SK-N-SH treated with all-trans-retinoic acid at 6 μM for 48 hours (cell line): ENCODE measurements around the gene FBLN2.

Experiments used
- ATAC-seq: fragments of 200-7000 bp; cut with Tn5 transposase; 3 replicates; pipeline ENCODE4 v1.9.1; 2020; ENCODE audit warnings: mild to moderate bottlenecking, moderate library complexity
- ARNTL ChIP-seq: fragments of 450-650 bp; formaldehyde crosslinking; IDR thresholded peaks from 2 replicates; pipeline ENCODE4 v1.5.0; 2020; ENCODE audit warnings: low read depth, mild to moderate bottlenecking, moderate library complexity, borderline replicate concordance
- BACH2 ChIP-seq: fragments of 250-450 bp; sonication (Bioruptor Pico); IDR thresholded peaks from 2 replicates; pipeline ENCODE4 v1.9.0; 2021; ENCODE audit warnings: mild to moderate bottlenecking, borderline replicate concordance
- CSDC2 ChIP-seq: fragments of 250-450 bp; sonication (Bioruptor Pico); IDR thresholded peaks from 2 replicates; pipeline ENCODE4 v1.5.0; 2020; ENCODE audit warnings: mild to moderate bottlenecking, moderate library complexity
- CSRNP3 ChIP-seq: fragments of 250-450 bp; sonication (Bioruptor Pico); IDR thresholded peaks from 2 replicates; pipeline ENCODE4 v1.5.1; 2021; ENCODE audit warnings: mild to moderate bottlenecking, moderate library complexity
- ESRRG ChIP-seq: fragments of 250-450 bp; sonication (Bioruptor Pico); IDR thresholded peaks from 2 replicates; pipeline ENCODE4 v1.6.1; 2021; ENCODE audit warnings: mild to moderate bottlenecking
- GLIS3 ChIP-seq: fragments of 250-450 bp; sonication (Bioruptor Pico); IDR thresholded peaks from 2 replicates; pipeline ENCODE4 v1.5.0; 2020; ENCODE audit warnings: mild to moderate bottlenecking, moderate library complexity
- ISL1 ChIP-seq: fragments of 250-450 bp; sonication (Bioruptor Pico); IDR thresholded peaks from 2 replicates; pipeline ENCODE4 v2.1.2; 2022; ENCODE audit warnings: mild to moderate bottlenecking, moderate library complexity
- OSR1 ChIP-seq: fragments of 250-450 bp; sonication (Bioruptor Pico); IDR thresholded peaks from 2 replicates; pipeline ENCODE4 v1.8.0; 2022; ENCODE audit warnings: moderate library complexity, mild to moderate bottlenecking, inconsistent platforms
- PATZ1 ChIP-seq: fragments of 250-450 bp; sonication (Bioruptor Pico); IDR thresholded peaks from 2 replicates; pipeline ENCODE4 v1.8.0; 2020; ENCODE audit warnings: mild to moderate bottlenecking, moderate library complexity, borderline replicate concordance
- RARB ChIP-seq: fragments of 250-450 bp; sonication (Bioruptor Pico); IDR thresholded peaks from 2 replicates; pipeline ENCODE4 v1.8.0; 2021; ENCODE audit warnings: mild to moderate bottlenecking, moderate library complexity
- SNAI2 ChIP-seq: fragments of 250-450 bp; sonication (Bioruptor Pico); IDR thresholded peaks from 2 replicates; pipeline ENCODE4 v1.5.0; 2020; ENCODE audit warnings: mild to moderate bottlenecking, moderate library complexity
- TOX ChIP-seq: fragments of 250-450 bp; sonication (Bioruptor Pico); IDR thresholded peaks from 2 replicates; pipeline ENCODE4 v1.8.0; 2021; ENCODE audit warnings: mild to moderate bottlenecking, moderate library complexity, borderline replicate concordance
- TSHZ2 ChIP-seq: fragments of 250-450 bp; sonication (Bioruptor Pico); IDR thresholded peaks from 2 replicates; pipeline ENCODE4 v1.5.0; 2020; ENCODE audit warnings: mild to moderate bottlenecking, moderate library complexity
- ZC3H10 ChIP-seq: fragments of 250-450 bp; sonication (Bioruptor Pico); IDR thresholded peaks from 2 replicates; pipeline ENCODE4 v1.5.1; 2021; ENCODE audit warnings: mild to moderate bottlenecking, moderate library complexity
- ZFP30 ChIP-seq: fragments of 450-650 bp; formaldehyde crosslinking; IDR thresholded peaks from 2 replicates; pipeline ENCODE4 v1.5.0; 2022; ENCODE audit warnings: mild to moderate bottlenecking, moderate library complexity
- ZNF565 ChIP-seq: fragments of 450-650 bp; formaldehyde crosslinking; conservative IDR thresholded peaks from 2 replicates; pipeline ENCODE4 v1.5.0; 2020; ENCODE audit warnings: low read depth, mild to moderate bottlenecking, moderate library complexity
- ZNF70 ChIP-seq: fragments of 450-650 bp; formaldehyde crosslinking; IDR thresholded peaks from 2 replicates; pipeline ENCODE4 v1.5.0; 2020; ENCODE audit warnings: mild to moderate bottlenecking, moderate library complexity
- ZNF8 ChIP-seq: fragments of 450-650 bp; formaldehyde crosslinking; IDR thresholded peaks from 2 replicates; pipeline ENCODE4 v1.5.0; 2020; ENCODE audit warnings: mild to moderate bottlenecking, moderate library complexity
- TF ChIP-seq, protein P1 (sequence below): fragments of 250-450 bp; sonication (Bioruptor Pico); IDR thresholded peaks from 2 replicates; pipeline ENCODE4 v1.8.0; 2021; ENCODE audit warnings: low read depth, mild to moderate bottlenecking, moderate library complexity, borderline replicate concordance
- TF ChIP-seq, protein P2 (sequence below): fragments of 250-450 bp; sonication (Bioruptor Pico); IDR thresholded peaks from 2 replicates; pipeline ENCODE4 v1.5.1; 2020; ENCODE audit warnings: low read depth, mild to moderate bottlenecking, moderate library complexity

FBLN2 gene

DNA sequence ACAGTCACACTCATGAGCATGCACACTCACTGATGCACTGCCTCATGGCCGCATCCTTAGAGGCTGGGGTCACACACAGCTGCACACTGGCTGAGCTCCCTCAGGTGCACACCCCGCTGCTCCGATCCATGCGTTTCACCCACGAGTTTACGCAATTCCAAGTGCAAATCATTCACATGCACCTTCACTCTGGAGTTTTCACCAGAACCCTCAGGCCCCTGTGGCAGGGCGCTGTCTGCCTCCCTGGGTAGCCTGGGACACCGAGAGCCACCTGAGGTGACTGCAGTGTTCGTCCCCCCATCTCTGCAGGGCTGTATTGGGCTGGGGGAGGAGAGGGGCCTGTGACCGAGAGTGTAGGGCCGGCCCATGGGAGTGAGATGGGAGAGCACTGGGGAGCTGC, 134.8 kb downstream of the FBLN2 start (continued):
- TF ChIP-seq BACH2 (CRISPR knock-in tag) (no peak), ZC3H10 (CRISPR knock-in tag) (no peak)

GRCh38 chr3:13684350-13684749, 135.4 kb downstream of the FBLN2 start:
- no peak for ATAC-seq
- TF ChIP-seq, protein P1, sequence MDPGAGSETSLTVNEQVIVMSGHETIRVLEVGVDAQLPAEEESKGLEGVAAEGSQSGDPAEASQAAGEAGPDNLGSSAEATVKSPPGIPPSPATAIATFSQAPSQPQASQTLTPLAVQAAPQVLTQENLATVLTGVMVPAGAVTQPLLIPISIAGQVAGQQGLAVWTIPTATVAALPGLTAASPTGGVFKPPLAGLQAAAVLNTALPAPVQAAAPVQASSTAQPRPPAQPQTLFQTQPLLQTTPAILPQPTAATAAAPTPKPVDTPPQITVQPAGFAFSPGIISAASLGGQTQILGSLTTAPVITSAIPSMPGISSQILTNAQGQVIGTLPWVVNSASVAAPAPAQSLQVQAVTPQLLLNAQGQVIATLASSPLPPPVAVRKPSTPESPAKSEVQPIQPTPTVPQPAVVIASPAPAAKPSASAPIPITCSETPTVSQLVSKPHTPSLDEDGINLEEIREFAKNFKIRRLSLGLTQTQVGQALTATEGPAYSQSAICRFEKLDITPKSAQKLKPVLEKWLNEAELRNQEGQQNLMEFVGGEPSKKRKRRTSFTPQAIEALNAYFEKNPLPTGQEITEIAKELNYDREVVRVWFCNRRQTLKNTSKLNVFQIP (CRISPR knock-in tag) = no peak
- TF ChIP-seq OSR1 = no peak
- no peak for TF ChIP-seq CSRNP3
- no peak for TF ChIP-seq TSHZ2 (CRISPR knock-in tag)
- TF ChIP-seq ZNF70 (CRISPR knock-in tag) = no peak
- no peak for TF ChIP-seq ISL1 (CRISPR knock-in tag)
- TF ChIP-seq SNAI2 (CRISPR knock-in tag) = no peak
- TF ChIP-seq GLIS3 (CRISPR knock-in tag) = no peak
- TF ChIP-seq, protein P2, sequence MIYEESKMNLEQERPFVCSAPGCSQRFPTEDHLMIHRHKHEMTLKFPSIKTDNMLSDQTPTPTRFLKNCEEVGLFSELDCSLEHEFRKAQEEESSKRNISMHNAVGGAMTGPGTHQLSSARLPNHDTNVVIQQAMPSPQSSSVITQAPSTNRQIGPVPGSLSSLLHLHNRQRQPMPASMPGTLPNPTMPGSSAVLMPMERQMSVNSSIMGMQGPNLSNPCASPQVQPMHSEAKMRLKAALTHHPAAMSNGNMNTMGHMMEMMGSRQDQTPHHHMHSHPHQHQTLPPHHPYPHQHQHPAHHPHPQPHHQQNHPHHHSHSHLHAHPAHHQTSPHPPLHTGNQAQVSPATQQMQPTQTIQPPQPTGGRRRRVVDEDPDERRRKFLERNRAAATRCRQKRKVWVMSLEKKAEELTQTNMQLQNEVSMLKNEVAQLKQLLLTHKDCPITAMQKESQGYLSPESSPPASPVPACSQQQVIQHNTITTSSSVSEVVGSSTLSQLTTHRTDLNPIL (CRISPR knock-in tag) = no peak
- TF ChIP-seq CSDC2 = no peak
- TF ChIP-seq ESRRG (CRISPR knock-in tag) = no peak
- no peak for TF ChIP-seq TOX (CRISPR knock-in tag)
- no peak for TF ChIP-seq ARNTL
- TF ChIP-seq ZFP30 = no peak

GRCh38 chr3:13684854-13685253, 135.9 kb downstream of the FBLN2 start:
- no peak for ATAC-seq
- TF ChIP-seq ARNTL = no peak
- no peak for TF ChIP-seq RARB (CRISPR knock-in tag)
- no peak for TF ChIP-seq ZNF565 (CRISPR knock-in tag)
- TF ChIP-seq PATZ1 (CRISPR knock-in tag) = no peak
- no peak for TF ChIP-seq ZFP30

DNA sequence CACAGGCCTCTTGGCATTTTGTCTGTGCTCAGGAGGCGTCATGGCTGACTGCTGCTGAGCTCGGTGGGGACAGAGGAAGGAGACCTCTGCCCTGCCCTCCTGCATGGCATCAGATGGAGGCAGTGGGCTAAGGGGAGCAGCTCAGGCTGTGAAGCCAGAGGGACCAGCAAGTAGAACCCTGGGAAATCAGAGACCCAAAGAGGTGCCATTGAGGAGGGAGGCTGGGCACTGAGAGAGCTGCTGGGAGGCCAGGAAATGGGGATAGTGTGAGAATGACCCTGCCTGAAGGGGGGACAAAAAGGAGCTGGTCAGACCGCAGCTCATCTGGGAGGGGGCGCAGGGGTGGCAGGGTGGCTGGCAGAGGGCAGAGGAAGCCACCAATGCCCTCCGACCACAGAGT, 136.8 kb downstream of the FBLN2 start:
- no peak for ATAC-seq
- TF ChIP-seq, protein P1 (CRISPR knock-in tag) = no peak
- TF ChIP-seq TOX (CRISPR knock-in tag) = no peak
- no peak for TF ChIP-seq ZNF70 (CRISPR knock-in tag)
- TF ChIP-seq ZFP30 = no peak
- no peak for TF ChIP-seq ZNF8 (CRISPR knock-in tag)
